SK-N-SH treated with all-trans-retinoic acid at 6 μM for 48 hours (cell line): ENCODE data around the gene SYVN1.

Experiments
- ATAC-seq: fragments of 200-7000 bp; cut with Tn5 transposase; 3 replicates; pipeline ENCODE4 v1.9.1; 2020; ENCODE audit warnings: mild to moderate bottlenecking, moderate library complexity
- BACH2 ChIP-seq: fragments of 250-450 bp; sonication (Bioruptor Pico); IDR thresholded peaks from 2 replicates; pipeline ENCODE4 v1.9.0; 2021; ENCODE audit warnings: mild to moderate bottlenecking, borderline replicate concordance
- CSDC2 ChIP-seq: fragments of 250-450 bp; sonication (Bioruptor Pico); IDR thresholded peaks from 2 replicates; pipeline ENCODE4 v1.5.0; 2020; ENCODE audit warnings: mild to moderate bottlenecking, moderate library complexity
- ESRRG ChIP-seq: fragments of 250-450 bp; sonication (Bioruptor Pico); IDR thresholded peaks from 2 replicates; pipeline ENCODE4 v1.6.1; 2021; ENCODE audit warnings: mild to moderate bottlenecking
- GLIS3 ChIP-seq: fragments of 250-450 bp; sonication (Bioruptor Pico); IDR thresholded peaks from 2 replicates; pipeline ENCODE4 v1.5.0; 2020; ENCODE audit warnings: mild to moderate bottlenecking, moderate library complexity
- OSR1 ChIP-seq: fragments of 250-450 bp; sonication (Bioruptor Pico); IDR thresholded peaks from 2 replicates; pipeline ENCODE4 v1.8.0; 2022; ENCODE audit warnings: moderate library complexity, mild to moderate bottlenecking, inconsistent platforms
- RARB ChIP-seq: fragments of 250-450 bp; sonication (Bioruptor Pico); IDR thresholded peaks from 2 replicates; pipeline ENCODE4 v1.8.0; 2021; ENCODE audit warnings: mild to moderate bottlenecking, moderate library complexity
- SNAI2 ChIP-seq: fragments of 250-450 bp; sonication (Bioruptor Pico); IDR thresholded peaks from 2 replicates; pipeline ENCODE4 v1.5.0; 2020; ENCODE audit warnings: mild to moderate bottlenecking, moderate library complexity
- TCF4 ChIP-seq: fragments of 250-450 bp; sonication (Bioruptor Pico); IDR thresholded peaks from 2 replicates; pipeline ENCODE4 v1.8.0; 2021; ENCODE audit warnings: mild to moderate bottlenecking, moderate library complexity, borderline replicate concordance
- TOX ChIP-seq: fragments of 250-450 bp; sonication (Bioruptor Pico); IDR thresholded peaks from 2 replicates; pipeline ENCODE4 v1.8.0; 2021; ENCODE audit warnings: mild to moderate bottlenecking, moderate library complexity, borderline replicate concordance
- ZC3H10 ChIP-seq: fragments of 250-450 bp; sonication (Bioruptor Pico); IDR thresholded peaks from 2 replicates; pipeline ENCODE4 v1.5.1; 2021; ENCODE audit warnings: mild to moderate bottlenecking, moderate library complexity
- ZFP3 ChIP-seq: fragments of 250-450 bp; sonication (Bioruptor Pico); IDR thresholded peaks from 2 replicates; pipeline ENCODE4 v1.5.0; 2020; ENCODE audit warnings: mild to moderate bottlenecking, moderate library complexity
- ZFP30 ChIP-seq: fragments of 450-650 bp; formaldehyde crosslinking; IDR thresholded peaks from 2 replicates; pipeline ENCODE4 v1.5.0; 2022; ENCODE audit warnings: mild to moderate bottlenecking, moderate library complexity
- ZNF565 ChIP-seq: fragments of 450-650 bp; formaldehyde crosslinking; conservative IDR thresholded peaks from 2 replicates; pipeline ENCODE4 v1.5.0; 2020; ENCODE audit warnings: low read depth, mild to moderate bottlenecking, moderate library complexity
- ZNF70 ChIP-seq: fragments of 450-650 bp; formaldehyde crosslinking; IDR thresholded peaks from 2 replicates; pipeline ENCODE4 v1.5.0; 2020; ENCODE audit warnings: mild to moderate bottlenecking, moderate library complexity
- ZNF8 ChIP-seq: fragments of 450-650 bp; formaldehyde crosslinking; IDR thresholded peaks from 2 replicates; pipeline ENCODE4 v1.5.0; 2020; ENCODE audit warnings: mild to moderate bottlenecking, moderate library complexity
- TF ChIP-seq, protein P1 (sequence below): fragments of 250-450 bp; sonication (Bioruptor Pico); IDR thresholded peaks from 2 replicates; pipeline ENCODE4 v1.5.0; 2020; ENCODE audit warnings: mild to moderate bottlenecking, moderate library complexity
- TF ChIP-seq, protein P2 (sequence below): fragments of 250-450 bp; sonication (Bioruptor Pico); IDR thresholded peaks from 2 replicates; pipeline ENCODE4 v1.8.0; 2020; ENCODE audit warnings: mild to moderate bottlenecking, moderate library complexity, borderline replicate concordance
- TF ChIP-seq, protein P3 (sequence below): fragments of 250-450 bp; sonication (Bioruptor Pico); IDR thresholded peaks from 2 replicates; pipeline ENCODE4 v1.5.1; 2020; ENCODE audit warnings: low read depth, mild to moderate bottlenecking, moderate library complexity

The SYVN1 gene

DNA sequence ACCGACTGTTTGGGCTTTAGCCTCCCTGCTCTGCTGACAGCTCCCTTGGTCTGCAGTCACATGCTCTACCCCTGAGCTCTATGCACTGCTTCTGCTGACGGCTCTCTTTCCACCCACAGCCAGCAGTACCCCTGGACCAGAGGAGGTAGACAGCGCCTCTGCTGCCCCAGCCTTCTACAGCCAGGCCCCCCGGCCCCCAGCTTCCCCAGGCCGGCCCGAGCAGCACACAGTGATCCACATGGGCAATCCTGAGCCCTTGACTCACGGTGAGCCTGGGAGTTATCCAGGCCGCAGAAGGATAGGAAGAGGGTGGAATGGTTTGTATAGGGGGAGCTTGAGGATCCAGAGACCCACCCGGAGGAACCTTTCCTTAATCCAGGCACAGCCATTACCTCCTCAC is 47.5 kb downstream of the SYVN1 start:
- TF ChIP-seq, protein P1, sequence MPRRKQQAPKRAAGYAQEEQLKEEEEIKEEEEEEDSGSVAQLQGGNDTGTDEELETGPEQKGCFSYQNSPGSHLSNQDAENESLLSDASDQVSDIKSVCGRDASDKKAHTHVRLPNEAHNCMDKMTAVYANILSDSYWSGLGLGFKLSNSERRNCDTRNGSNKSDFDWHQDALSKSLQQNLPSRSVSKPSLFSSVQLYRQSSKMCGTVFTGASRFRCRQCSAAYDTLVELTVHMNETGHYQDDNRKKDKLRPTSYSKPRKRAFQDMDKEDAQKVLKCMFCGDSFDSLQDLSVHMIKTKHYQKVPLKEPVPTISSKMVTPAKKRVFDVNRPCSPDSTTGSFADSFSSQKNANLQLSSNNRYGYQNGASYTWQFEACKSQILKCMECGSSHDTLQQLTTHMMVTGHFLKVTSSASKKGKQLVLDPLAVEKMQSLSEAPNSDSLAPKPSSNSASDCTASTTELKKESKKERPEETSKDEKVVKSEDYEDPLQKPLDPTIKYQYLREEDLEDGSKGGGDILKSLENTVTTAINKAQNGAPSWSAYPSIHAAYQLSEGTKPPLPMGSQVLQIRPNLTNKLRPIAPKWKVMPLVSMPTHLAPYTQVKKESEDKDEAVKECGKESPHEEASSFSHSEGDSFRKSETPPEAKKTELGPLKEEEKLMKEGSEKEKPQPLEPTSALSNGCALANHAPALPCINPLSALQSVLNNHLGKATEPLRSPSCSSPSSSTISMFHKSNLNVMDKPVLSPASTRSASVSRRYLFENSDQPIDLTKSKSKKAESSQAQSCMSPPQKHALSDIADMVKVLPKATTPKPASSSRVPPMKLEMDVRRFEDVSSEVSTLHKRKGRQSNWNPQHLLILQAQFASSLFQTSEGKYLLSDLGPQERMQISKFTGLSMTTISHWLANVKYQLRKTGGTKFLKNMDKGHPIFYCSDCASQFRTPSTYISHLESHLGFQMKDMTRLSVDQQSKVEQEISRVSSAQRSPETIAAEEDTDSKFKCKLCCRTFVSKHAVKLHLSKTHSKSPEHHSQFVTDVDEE, result no peak
- TF ChIP-seq TCF4 (no peak), SNAI2 (CRISPR knock-in tag) (no peak), ZFP30 (CRISPR knock-in tag) (no peak), GLIS3 (CRISPR knock-in tag) (no peak)
- TF ChIP-seq, all 23 proteins: peak for 0
- ATAC-seq, result no peak

DNA sequence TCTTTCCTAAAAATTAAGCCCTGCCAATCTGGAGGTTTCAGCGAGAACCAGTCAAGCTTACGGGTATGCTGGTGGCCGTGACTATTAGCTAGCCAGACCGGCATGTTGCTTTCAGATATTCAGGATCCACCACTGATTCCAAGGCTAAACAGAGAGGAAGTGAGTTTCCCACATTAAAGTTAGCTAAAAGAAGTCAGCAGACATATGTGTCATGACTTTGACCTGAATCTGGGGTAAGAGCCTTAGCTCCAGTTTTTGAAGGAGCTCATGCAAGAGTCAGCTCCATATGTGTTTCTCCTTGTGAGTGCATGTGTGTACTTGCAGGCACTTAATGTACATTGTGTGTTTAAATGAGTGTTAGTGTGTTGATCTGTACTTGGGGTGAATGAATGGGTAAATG is 48.9 kb downstream of the SYVN1 start:
- ATAC-seq, result no peak
- TF ChIP-seq, protein P2, sequence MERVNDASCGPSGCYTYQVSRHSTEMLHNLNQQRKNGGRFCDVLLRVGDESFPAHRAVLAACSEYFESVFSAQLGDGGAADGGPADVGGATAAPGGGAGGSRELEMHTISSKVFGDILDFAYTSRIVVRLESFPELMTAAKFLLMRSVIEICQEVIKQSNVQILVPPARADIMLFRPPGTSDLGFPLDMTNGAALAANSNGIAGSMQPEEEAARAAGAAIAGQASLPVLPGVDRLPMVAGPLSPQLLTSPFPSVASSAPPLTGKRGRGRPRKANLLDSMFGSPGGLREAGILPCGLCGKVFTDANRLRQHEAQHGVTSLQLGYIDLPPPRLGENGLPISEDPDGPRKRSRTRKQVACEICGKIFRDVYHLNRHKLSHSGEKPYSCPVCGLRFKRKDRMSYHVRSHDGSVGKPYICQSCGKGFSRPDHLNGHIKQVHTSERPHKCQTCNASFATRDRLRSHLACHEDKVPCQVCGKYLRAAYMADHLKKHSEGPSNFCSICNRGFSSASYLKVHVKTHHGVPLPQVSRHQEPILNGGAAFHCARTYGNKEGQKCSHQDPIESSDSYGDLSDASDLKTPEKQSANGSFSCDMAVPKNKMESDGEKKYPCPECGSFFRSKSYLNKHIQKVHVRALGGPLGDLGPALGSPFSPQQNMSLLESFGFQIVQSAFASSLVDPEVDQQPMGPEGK, result no peak
- TF ChIP-seq BACH2 (CRISPR knock-in tag), result no peak
- TF ChIP-seq GLIS3 (CRISPR knock-in tag), result no peak
- TF ChIP-seq, protein P1, result no peak

DNA sequence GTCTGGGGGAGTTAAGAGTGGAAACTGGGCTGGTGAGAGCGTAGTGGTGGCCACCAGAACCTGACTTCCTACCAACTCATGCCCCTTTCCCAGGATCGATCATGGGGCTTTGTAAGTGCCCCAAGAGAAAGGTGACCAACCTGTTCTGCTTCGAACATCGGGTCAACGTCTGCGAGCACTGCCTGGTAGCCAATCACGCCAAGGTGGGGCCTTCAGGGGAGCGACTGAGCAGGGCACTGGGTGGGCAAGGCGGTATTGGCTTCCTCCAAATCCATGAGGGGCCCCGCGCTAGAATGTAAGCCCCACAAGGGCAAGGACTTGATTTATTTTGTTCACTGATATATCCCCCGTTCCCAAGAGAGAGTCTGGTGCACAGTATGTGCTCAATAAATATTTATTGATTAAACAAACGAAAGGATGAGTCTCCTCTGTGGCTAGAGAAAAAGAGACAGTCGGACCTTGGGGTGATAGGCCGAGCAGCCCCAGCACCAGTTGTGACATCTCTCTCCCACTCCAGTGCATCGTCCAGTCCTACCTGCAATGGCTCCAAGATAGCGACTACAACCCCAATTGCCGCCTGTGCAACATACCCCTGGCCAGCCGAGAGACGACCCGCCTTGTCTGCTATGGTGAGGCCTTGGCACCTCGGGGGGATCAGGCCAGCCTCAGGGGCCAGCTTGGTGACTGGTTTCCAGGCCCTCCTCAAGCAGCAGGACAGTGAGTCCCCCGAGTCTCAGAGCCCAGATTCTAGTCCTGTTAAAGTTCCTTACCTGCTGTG is 49.5 kb downstream of the SYVN1 start:
- TF ChIP-seq SNAI2 (CRISPR knock-in tag), result no peak
- no peak for TF ChIP-seq ESRRG
- no peak for TF ChIP-seq CSDC2
- TF ChIP-seq ZNF8 (CRISPR knock-in tag), result no peak
- no peak for TF ChIP-seq ZC3H10
- TF ChIP-seq ZFP30 (CRISPR knock-in tag), result no peak
- peak; percentile 29 for ATAC-seq

DNA sequence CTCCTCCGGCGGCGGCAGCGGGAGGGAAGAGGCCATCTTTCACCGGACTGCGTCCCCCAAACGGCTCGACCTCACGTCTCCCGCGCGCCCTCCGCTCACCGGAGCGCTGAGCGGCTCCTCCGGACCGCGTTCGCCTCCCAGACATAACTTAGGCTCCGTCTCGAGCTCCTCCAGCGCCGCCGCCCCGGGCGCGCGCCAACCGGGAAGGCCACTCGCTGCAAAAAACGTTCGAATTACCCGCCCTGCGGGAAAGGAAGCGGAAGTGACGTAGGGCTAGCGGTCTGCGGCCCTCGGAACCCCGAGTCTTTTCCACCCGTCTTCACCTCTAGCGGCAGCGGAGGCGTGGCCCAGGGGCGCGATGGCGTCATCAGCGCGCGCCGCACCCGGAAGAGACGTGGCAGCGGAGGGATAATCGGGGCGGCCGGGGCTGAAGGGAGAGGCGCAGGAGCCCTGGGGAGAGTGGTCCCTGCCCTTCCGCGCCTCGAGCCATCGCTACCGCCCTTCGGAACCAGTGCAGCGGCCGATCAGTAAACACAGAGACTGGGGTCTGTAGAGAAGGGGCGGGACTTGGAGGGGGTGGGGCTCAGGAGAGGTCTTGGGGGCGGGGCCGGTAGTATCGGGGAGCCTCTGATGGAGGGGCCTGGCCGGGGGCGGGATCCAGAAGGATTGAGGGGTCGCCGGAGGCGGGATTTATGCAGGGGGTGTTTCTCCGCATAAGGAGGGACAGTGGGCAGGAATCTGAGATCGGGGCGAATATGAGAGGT is 50.3 kb downstream of the SYVN1 start, which contains the start of the genes CDCA5 and ZFPL1:
TSS of gene CDCA5 (minus strand) at position 207 of the 764 bp plus-strand sequence. CDS start at position 145, 62 bp downstream.
TSS of gene ZFPL1 (plus strand) at position 389 of the 764 bp plus-strand sequence. CDS start 477 bp downstream, outside the sequence.
- ATAC-seq, result peak; percentile 88

More for the DNA sequence above, 50.3 kb downstream of the SYVN1 start, which contains the start of the genes CDCA5 and ZFPL1:
- TF ChIP-seq CSDC2 (no peak), ZNF565 (no peak), ZFP3 (no peak), OSR1 (CRISPR knock-in tag) (no peak), RARB (CRISPR knock-in tag) (no peak), ZNF70 (CRISPR knock-in tag) (no peak), TCF4 (no peak), GLIS3 (CRISPR knock-in tag) (no peak), TOX (CRISPR knock-in tag) (no peak), SNAI2 (CRISPR knock-in tag) (no peak)
- TF ChIP-seq, protein P3, sequence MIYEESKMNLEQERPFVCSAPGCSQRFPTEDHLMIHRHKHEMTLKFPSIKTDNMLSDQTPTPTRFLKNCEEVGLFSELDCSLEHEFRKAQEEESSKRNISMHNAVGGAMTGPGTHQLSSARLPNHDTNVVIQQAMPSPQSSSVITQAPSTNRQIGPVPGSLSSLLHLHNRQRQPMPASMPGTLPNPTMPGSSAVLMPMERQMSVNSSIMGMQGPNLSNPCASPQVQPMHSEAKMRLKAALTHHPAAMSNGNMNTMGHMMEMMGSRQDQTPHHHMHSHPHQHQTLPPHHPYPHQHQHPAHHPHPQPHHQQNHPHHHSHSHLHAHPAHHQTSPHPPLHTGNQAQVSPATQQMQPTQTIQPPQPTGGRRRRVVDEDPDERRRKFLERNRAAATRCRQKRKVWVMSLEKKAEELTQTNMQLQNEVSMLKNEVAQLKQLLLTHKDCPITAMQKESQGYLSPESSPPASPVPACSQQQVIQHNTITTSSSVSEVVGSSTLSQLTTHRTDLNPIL (CRISPR knock-in tag), result no peak
